HG03196 (cell line): ENCODE results near the gene ACTR2.
"Not testable (repeated sequence)": the region's sequence is repeated elsewhere in the genome, so short reads cannot be mapped to it uniquely, and the experiment has no call there.

ENCODE experiments used
- ATAC-seq: cut with Tn5 transposase; IDR thresholded peaks from one replicate; pipeline ENCODE4 v1.9.1; 2021; ENCODE audit not compliant: unreplicated experiment

ACTR2 gene

GRCh38 chr2:65228263-65228750 lies 676 bp downstream of the ACTR2 start:
- ATAC-seq, result peak; percentile 32

GRCh38 chr2:65231121-65231520 lies 3.5 kb downstream of the ACTR2 start:
- ATAC-seq, result no peak

GRCh38 chr2:65231892-65232477 lies 4.4 kb downstream of the ACTR2 start:
- no peak for ATAC-seq

- no peak for ATAC-seq
These were observed 5.0 kb downstream of the ACTR2 start for GRCh38 chr2:65232636-65233035.

- ATAC-seq, result no peak
These were observed 13.0 kb downstream of the ACTR2 start for GRCh38 chr2:65240657-65241056.

- not testable (repeated sequence) for ATAC-seq
These were observed 16.8 kb downstream of the ACTR2 start for GRCh38 chr2:65244452-65244851.

- ATAC-seq, result no peak
These were observed 25.0 kb downstream of the ACTR2 start for GRCh38 chr2:65252640-65253039.

GRCh38 chr2:65255356-65255755 lies 27.7 kb downstream of the ACTR2 start:
- ATAC-seq, result no peak

- ATAC-seq, result no peak
These were observed 28.4 kb downstream of the ACTR2 start for GRCh38 chr2:65256054-65256453.

GRCh38 chr2:65257866-65258265 lies 30.2 kb downstream of the ACTR2 start:
- not testable (repeated sequence) for ATAC-seq

- ATAC-seq, result no peak
These were observed 34.0 kb downstream of the ACTR2 start for GRCh38 chr2:65261676-65262075.

- no peak for ATAC-seq
These were observed 35.6 kb downstream of the ACTR2 start for GRCh38 chr2:65263262-65263661.

GRCh38 chr2:65263986-65264385 lies 36.4 kb downstream of the ACTR2 start:
- no peak for ATAC-seq

- ATAC-seq, result no peak
These were observed 37.4 kb downstream of the ACTR2 start for GRCh38 chr2:65264821-65265670.

GRCh38 chr2:65265671-65266045 lies 38.0 kb downstream of the ACTR2 start:
- no peak for ATAC-seq

GRCh38 chr2:65267008-65267407 lies 39.4 kb downstream of the ACTR2 start:
- no peak for ATAC-seq

- ATAC-seq, result no peak
These were observed 41.3 kb downstream of the ACTR2 start for GRCh38 chr2:65268957-65269356.

- no peak for ATAC-seq
These were observed 45.7 kb downstream of the ACTR2 start for GRCh38 chr2:65273344-65273743.

- no peak for ATAC-seq
These were observed 47.7 kb downstream of the ACTR2 start for GRCh38 chr2:65275141-65275915.

- ATAC-seq, result no peak
These were observed 49.0 kb downstream of the ACTR2 start for GRCh38 chr2:65276609-65277008.

- no peak for ATAC-seq
These were observed 49.5 kb downstream of the ACTR2 start for GRCh38 chr2:65277118-65277517.
